Fibroblast of lung (primary cell): ENCODE results near the gene EIF2AK2.

Experiments used
- CTCF ChIP-seq, 2 donors: IDR thresholded peaks in 1 of 2; conservative IDR thresholded peaks in 1 of 2; 1 replicate in 1 of 2; 2 replicates in 1 of 2; pipeline ENCODE4 v1.5.1; 2011 to 2012; ENCODE audit warnings: low read length in 2 of 2, control low read depth in 1 of 2, inconsistent platforms in 1 of 2, low read depth in 1 of 2, mild to moderate bottlenecking in 1 of 2
- EZH2 ChIP-seq: IDR thresholded peaks from 2 replicates; pipeline ENCODE4 v1.5.1; 2012; ENCODE audit warnings: low read length, control low read depth, mild to moderate bottlenecking; ENCODE audit errors: missing control alignments

- TF ChIP-seq CTCF (conservative IDR thresholded peaks at IDR 0.05 in 1 of 2, IDR thresholded peaks at IDR 0.05 in 1 of 2; ENCODE audit: low read depth in 1 of 2, low read length in 2 of 2) = no peak
- no peak for TF ChIP-seq EZH2
These were observed 45.0 kb upstream of the EIF2AK2 start for GRCh38 chr2:37201766-37202165.
